GM13977 (cell line): Measurements from ENCODE around the gene RHOT1.

Source experiments
- DNase-seq: peaks from one replicate; pipeline ENCODE4 v3.0.0; 2012; ENCODE audit warnings: low spot score
- in situ Hi-C: fragments of 300-500 bp; cut with MboI; formaldehyde crosslinking; loops from one replicate; pipeline ENCODE4 v1.12.0; 2022; ENCODE audit warnings: low sequenced_read_pairs, low pct_unique_long_range_greater_than_20kb, mixed read lengths, inconsistent platforms; ENCODE audit not compliant: unreplicated experiment
- TF ChIP-seq, protein P1 (sequence below): IDR thresholded peaks from 2 replicates; pipeline ENCODE4 v1.5.1; 2012; ENCODE audit warnings: mild to moderate bottlenecking, control low read depth; ENCODE audit not compliant: insufficient read depth; ENCODE audit errors: extremely low read depth, missing control alignments

The RHOT1 gene

DNA sequence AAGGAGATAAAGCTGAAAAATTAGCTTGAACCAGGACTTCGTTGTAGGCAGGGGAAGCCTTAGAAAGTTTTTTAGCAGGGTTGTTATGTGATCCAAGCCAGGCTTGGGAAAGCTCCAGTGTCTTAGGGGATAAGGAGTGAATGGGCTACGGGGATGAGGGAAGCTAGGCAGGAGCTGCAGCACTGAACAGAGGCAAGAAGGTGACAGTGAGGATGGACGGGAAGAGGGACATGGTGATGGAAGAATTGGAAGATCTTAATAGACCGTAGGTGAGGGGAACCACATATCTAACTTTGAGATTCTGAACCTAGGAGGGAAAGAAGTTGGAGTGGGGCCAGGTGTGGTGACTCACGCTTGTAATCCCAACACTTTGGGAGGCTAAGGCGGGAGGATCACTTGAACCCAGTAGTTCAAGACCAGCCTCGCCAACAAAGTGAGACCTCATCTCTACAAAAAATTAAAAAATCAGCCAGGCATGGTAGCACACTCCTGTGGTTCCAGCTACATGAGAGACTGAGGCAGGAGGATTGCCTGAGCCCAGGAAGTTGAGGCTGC is 126.5 kb downstream of the RHOT1 start:
- TF ChIP-seq, protein P1, sequence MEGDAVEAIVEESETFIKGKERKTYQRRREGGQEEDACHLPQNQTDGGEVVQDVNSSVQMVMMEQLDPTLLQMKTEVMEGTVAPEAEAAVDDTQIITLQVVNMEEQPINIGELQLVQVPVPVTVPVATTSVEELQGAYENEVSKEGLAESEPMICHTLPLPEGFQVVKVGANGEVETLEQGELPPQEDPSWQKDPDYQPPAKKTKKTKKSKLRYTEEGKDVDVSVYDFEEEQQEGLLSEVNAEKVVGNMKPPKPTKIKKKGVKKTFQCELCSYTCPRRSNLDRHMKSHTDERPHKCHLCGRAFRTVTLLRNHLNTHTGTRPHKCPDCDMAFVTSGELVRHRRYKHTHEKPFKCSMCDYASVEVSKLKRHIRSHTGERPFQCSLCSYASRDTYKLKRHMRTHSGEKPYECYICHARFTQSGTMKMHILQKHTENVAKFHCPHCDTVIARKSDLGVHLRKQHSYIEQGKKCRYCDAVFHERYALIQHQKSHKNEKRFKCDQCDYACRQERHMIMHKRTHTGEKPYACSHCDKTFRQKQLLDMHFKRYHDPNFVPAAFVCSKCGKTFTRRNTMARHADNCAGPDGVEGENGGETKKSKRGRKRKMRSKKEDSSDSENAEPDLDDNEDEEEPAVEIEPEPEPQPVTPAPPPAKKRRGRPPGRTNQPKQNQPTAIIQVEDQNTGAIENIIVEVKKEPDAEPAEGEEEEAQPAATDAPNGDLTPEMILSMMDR: no peak
- in situ Hi-C loops: no loop called here
- no peak for DNase-seq

DNA sequence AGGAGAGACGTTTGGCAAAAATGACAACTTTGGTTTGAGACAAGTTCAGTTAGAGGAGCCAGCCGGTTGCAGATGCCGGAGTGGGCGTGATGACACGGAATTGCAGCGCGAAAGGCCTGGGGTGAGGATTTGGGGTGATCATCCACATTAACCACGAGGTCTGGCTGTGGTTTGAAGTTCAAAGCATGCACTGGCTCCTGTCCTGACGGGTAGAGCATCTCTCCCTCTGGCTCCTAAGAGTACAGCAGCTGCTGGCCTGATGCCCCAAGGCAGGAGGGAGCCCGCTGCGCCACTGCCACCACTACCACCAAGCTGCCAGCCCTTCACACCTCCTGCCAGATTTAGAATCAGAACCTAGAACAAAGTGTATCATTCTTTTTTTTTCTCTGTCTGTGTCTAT is 127.1 kb downstream of the RHOT1 start:
- in situ Hi-C loops: no loop called here
- DNase-seq: no peak
- TF ChIP-seq, protein P1: no peak

DNA sequence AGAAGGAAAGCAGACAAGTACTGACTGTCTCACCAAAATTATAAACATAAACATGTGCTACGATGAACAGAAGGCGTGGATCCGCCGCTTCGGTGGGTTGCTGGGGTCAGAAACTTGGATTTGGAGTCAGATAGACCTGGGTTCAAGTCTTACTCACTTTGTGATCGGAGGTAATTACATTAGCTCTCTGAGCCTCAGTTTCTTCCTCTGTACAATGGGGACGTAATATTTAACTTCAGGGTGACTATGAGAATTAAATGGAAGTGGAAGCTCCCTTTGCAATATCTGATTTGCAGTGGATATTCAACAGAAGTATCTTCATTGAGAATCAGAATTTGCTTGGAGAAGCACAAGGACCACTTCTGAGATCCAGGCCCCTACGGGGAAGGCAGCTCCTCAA is 129.5 kb downstream of the RHOT1 start:
- TF ChIP-seq, protein P1: no peak
- no peak for DNase-seq
- in situ Hi-C loops: no loop called here

DNA sequence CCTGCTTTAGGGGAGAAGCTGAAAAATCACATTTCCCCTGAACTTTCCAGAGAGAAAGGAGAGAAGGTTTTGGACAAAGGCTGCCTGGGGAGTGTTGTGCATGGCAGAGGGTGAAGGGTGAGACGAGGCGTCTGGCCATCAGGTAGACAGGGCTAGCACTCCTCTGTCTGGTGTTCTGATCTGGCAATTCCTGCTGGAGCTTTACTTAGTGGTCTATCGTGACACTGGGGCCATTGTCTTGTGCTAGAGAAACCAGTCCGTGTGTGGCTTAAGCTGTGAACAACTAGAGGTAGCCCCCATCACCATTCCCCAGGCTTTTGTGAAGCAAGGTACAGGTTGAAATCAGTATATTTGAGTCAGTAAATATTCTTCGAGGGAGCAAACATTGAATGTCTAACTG is 131.8 kb downstream of the RHOT1 start:
- in situ Hi-C loops: no loop called here
- no peak for DNase-seq
- TF ChIP-seq, protein P1: no peak

GRCh38 chr17:32274643-32275042 is 132.3 kb downstream of the RHOT1 start:
- in situ Hi-C loops: no loop called here
- no peak for DNase-seq
- TF ChIP-seq, protein P1: no peak
